GM13977 (cell line): Measurements from ENCODE around the gene ATF7IP.

Experiments
- DNase-seq: peaks from one replicate; pipeline ENCODE4 v3.0.0; 2012; ENCODE audit warnings: low spot score
- in situ Hi-C: fragments of 300-500 bp; cut with MboI; formaldehyde crosslinking; loops from one replicate; pipeline ENCODE4 v1.12.0; 2022; ENCODE audit warnings: low sequenced_read_pairs, low pct_unique_long_range_greater_than_20kb, mixed read lengths, inconsistent platforms; ENCODE audit not compliant: unreplicated experiment
- TF ChIP-seq, protein P1 (sequence below): IDR thresholded peaks from 2 replicates; pipeline ENCODE4 v1.5.1; 2012; ENCODE audit warnings: mild to moderate bottlenecking, control low read depth; ENCODE audit not compliant: insufficient read depth; ENCODE audit errors: extremely low read depth, missing control alignments

Gene ATF7IP

DNA sequence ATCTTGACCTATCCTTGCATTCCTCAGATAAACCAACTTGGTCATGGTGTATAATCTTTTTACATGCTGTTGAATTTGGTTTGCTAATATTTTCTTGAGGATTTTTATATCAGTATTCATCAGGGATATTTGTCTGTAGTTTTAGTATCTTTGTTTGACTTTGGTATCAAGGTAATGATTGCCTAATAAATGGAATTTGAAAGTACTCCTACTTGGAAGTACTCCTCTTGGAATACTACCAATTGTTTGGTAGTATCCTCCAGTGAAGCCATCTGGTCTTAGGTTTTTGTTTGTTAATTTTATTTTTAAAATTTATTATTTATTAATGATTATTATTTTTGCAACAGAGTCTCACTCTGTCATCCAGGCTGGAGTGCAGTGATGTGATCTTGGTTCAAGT lies 85.0 kb downstream of the ATF7IP start:
- TF ChIP-seq, protein P1, sequence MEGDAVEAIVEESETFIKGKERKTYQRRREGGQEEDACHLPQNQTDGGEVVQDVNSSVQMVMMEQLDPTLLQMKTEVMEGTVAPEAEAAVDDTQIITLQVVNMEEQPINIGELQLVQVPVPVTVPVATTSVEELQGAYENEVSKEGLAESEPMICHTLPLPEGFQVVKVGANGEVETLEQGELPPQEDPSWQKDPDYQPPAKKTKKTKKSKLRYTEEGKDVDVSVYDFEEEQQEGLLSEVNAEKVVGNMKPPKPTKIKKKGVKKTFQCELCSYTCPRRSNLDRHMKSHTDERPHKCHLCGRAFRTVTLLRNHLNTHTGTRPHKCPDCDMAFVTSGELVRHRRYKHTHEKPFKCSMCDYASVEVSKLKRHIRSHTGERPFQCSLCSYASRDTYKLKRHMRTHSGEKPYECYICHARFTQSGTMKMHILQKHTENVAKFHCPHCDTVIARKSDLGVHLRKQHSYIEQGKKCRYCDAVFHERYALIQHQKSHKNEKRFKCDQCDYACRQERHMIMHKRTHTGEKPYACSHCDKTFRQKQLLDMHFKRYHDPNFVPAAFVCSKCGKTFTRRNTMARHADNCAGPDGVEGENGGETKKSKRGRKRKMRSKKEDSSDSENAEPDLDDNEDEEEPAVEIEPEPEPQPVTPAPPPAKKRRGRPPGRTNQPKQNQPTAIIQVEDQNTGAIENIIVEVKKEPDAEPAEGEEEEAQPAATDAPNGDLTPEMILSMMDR, result no peak
- in situ Hi-C loops, result no loop called here
- DNase-seq, result no peak

DNA sequence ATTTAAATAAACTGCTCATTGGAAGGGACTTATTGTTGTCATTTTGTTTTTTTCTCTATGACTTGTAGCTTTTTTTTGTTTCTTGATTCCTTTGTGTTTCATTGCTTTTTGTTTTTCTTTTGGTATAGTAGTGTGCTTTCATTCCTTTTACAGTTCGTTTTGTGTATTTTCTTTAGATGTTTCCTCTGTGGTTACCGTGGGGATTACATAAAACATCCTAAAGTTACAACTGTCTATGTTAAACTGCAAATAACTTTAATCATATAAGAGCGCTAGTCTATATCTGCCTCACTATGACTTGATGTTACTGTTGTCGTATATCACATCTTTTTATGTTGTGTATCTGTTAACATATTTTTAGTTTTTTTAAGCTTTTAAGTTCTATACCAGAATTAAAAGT lies 86.9 kb downstream of the ATF7IP start:
- in situ Hi-C loops, result no loop called here

DNA sequence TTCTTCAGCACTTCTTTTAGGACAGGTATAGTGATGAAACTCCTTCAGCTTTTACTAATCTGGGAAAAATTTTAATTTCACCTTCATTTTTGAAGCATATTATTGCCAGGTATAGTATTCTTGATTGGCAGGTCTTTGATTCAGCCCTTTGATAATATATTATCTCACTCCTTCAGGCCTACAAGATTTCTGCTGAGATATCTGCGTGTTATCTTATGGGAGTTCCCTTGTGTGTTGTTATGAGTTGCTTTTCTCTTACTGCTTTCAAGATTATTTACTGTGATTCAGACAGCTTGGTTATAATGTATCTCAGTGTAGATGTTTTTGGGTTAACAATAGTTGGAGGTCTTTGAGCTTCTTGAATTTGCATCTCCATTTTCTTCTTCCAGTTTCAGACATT lies 87.4 kb downstream of the ATF7IP start:
- no peak for DNase-seq
- TF ChIP-seq, protein P1, result no peak
- in situ Hi-C loops, result no loop called here

More for the DNA sequence above, 86.9 kb downstream of the ATF7IP start:
- no peak for DNase-seq
- TF ChIP-seq, protein P1, result no peak

DNA sequence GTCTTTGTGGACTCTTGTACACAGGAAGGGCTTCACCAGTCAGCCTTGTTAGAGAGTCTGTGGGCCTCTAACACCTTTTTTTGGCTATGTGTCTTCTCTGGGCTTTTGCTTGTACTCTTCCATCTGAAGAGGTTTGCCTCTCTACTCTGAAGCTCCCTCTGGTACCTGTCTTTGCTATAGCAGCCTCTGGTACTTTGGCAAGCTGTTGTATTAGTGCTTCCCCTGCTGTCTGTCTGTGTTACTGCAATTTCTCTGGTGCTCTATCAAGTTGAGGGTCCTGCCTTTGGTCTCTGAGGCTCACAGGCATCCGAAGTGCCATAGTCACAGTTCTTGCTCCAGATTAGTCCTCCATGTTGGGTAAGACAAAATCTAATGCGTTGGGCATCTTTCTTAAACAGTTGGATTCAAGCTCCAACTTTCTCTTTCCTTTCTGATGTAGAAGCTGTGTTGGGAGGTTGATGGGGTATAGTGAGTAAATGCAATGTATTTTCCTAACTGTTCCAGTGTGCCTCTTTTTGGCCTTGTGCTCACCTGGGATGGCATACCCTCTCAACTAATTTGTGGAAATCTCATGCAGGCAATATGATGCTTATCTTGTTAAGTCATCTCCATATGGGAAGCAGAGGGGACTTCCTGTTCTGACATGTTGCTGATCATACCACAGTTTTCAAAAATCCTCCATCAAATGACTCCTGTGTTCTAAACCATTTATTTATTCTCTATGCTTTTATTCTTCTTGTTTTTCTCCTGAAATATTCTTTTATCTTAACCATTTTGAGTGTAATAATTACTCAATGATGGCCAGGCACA lies 88.8 kb downstream of the ATF7IP start:
- TF ChIP-seq, protein P1, result peak; percentile 65
- DNase-seq, result peak; percentile 46

DNA sequence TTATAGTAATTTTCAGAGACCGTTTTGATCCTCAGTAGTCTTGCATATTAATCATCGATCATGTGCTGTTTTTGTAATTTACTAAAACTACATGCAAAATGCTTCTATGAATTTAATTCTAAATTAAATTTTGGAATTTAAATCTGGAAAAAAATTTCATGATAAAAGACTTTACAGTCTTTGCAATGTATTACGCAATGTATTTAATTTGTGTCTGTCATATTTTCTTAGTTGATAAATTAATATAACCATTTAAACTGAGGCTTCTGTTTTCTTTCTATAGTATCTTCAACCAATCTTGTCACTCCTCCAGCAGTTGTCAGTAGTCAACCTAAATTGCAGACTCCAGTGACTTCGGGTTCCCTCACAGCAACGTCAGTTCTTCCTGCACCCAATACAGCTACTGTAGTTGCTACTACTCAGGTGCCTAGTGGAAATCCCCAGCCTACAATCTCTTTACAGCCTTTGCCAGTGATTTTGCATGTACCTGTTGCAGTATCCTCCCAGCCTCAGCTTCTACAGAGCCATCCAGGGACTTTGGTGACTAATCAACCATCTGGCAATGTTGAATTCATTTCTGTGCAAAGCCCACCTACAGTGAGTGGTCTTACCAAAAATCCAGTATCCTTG lies 94.8 kb downstream of the ATF7IP start:
- in situ Hi-C loops, result no loop called here
- DNase-seq, result no peak
- TF ChIP-seq, protein P1, result no peak

More for the DNA sequence above, 88.8 kb downstream of the ATF7IP start:
- in situ Hi-C loops, result no loop called here

DNA sequence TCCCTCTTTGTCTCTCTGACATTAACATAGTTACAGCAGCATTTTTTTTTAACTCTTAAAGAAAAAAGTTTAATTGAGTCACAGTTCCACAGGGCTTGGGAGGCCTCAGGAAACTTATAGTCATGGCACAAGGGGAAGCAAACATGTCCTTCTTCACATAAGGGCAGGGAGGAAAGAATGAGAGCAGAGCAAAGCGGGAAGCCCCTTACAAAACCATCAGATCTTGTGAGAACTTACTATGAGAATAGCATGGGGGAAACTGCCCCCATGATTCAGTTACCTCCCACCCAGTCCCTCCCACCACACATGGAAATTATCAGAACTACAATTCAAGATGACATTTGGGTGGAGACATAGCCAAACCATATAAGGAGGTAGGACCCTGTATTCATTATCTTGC lies 106.0 kb downstream of the ATF7IP start:
- in situ Hi-C loops, result no loop called here
- no peak for DNase-seq
- TF ChIP-seq, protein P1, result no peak
